Tongue (tissue), 2 donors: ENCODE measurements around the gene SLC6A11. TPM values are rescaled to one million over a fixed set of nuclear protein-coding genes. Genes with fewer than 3 reads are reported as not detected.

Source experiments
- DNase-seq: peaks from one replicate; pipeline ENCODE4 v3.0.0-alpha.2; 2015
- total RNA-seq: library from RNA; depleted of rRNA; stranded (reverse); fragments of >200 nt; gene quantifications from one replicate; pipeline ENCODE4 v1.2.3, GENCODE V29; 2014

The SLC6A11 gene
- total RNA-seq, 1 donor from 2014 or later: 0.21 TPM

- DNase-seq: no peak
Observed at GRCh38 chr3:10790713-10791112, 25.3 kb upstream of the SLC6A11 start.

DNA sequence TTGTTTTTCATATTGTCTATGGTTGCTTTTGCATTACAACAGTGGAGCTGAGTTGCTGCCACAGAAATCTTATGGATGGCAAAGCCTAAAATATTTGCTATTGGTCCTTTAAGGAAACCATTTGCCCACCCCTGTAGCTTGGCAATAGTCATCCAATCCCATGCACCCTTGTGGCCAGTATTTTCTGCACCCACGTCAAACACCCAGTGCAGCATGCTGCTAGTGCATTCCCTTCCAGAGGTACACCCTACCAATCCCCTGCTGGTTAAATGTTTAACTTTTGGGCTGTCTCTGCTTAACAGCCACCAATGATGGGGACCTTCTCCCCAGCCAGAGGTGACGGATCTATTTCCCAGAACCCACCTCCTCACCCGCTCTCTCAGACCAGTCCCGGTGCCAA, 23.8 kb upstream of the SLC6A11 start:
- no peak for DNase-seq

DNA sequence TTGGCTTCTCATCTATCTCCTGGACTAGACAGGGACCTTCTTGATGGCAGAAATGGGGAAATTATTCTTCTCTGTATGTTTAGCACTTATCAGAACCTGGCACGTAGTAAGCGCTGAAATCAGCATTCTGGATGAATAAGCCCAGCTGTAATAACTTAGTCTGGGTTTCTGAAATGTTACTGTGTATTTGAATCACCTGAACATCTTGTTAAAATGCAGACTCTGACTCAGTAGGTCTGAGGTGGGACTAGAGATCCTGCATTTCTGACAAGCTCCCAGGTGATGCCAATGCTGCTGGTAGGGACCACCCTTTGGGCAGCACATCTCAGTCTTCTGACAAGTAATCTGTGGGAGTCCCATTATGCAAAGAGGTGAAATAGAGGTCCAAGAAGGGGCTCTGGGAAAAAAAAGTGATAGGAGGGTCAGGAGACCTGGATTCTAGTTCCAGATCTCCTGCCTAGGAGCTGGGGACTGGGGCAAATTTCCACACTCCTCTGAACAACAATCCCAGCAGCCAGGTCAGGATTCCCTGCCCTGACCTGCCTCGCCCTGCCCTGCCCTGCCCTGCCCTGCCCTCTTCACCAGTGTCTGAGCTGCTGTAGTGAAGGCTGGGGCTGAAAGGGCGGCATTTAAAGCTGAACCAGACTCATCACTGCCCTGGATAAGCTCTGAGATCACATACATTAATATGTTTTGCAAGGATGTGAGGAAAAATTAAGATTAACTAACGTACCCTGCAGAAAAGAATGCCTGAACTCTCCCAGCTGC, 17.2 kb upstream of the SLC6A11 start:
- DNase-seq: no peak

DNA sequence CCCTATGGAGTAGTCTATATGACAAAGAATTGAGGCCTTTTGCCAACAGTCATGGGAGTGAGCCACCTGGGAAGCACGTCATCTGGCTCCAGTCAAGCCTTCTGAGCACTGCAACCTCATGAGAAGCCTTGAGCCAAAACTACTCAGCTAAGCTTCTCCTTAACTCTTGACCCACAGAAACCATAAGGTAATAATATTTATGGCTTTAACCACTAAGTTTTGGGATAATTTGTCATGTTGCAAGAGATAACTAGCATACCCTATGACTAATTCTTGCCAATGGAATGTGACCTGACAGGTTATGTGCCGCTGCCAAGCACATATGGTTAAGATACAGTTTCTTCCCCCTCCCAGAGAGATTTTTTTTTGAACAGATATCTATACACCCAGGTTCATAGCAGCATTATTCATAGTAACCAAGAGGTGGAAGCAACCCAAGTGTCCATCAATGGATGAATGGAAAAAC, 11.8 kb upstream of the SLC6A11 start:
- DNase-seq: no peak

DNA sequence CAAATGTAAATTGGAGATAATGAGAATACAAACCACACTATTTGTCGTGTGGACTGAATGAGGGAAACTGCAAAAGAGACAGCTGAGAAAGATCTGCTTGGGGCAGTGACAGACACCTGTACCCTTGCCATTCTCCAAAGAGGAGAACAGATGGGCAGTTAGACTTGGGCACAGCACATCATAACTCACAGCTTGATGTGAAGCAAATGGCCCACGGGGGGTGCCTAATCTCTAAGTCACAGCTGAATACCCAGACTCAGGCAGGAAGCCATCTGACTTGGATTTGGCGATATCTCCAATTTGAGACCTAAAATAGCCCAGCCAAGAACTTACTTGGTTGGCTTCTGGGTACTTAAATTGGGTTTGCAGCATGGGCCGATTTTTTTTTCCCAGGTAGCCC, 10.0 kb upstream of the SLC6A11 start:
- no peak for DNase-seq

GRCh38 chr3:10808130-10808735, 7.8 kb upstream of the SLC6A11 start:
- DNase-seq: no peak

GRCh38 chr3:10808974-10809373, 7.1 kb upstream of the SLC6A11 start:
- DNase-seq: no peak

- DNase-seq: no peak
Observed at GRCh38 chr3:10810376-10810775, 5.7 kb upstream of the SLC6A11 start.

GRCh38 chr3:10813425-10813824, 2.6 kb upstream of the SLC6A11 start:
- no peak for DNase-seq

DNA sequence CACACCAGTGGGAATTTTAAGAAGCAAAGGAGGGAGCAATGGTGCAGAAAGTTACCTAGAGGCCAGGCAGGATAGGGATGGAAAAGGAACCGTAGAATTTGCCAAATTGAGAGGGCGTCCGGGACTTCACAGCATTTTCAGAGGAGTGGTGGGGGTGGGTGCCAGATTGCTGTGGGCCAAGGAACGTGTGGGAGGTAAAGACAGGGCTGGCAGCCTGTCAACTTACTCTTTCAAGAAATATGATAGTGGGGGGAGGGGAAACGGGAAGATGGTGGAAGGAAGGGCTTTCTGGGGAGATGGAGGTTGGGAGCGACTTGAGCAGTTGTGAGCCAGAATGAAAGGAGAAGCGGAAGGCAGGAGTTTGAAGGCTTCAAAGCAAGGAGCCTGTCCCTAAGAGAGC, 1.4 kb upstream of the SLC6A11 start:
- DNase-seq: no peak

DNA sequence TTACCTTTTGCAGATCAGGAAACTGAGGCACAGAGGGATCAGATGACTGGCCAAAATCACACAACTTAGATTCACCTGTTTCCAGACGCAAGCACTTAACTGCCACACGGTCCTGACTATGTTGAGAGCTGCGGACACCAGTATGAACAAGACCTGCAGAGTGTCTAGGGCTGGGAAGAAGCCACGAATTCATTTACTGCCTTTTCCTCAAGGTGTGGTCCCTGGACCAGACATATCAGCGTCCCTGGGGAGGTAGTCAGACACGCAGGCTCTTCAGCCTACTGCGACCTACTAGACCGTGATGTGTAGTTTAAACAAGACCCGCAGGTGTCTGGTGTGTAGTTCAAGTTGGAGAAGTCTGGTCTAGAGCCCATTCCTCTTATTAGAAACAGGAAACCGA, 541 bp upstream of the SLC6A11 start:
- no peak for DNase-seq

GRCh38 chr3:10816863-10817253, 830 bp downstream of the SLC6A11 start:
- no peak for DNase-seq

DNA sequence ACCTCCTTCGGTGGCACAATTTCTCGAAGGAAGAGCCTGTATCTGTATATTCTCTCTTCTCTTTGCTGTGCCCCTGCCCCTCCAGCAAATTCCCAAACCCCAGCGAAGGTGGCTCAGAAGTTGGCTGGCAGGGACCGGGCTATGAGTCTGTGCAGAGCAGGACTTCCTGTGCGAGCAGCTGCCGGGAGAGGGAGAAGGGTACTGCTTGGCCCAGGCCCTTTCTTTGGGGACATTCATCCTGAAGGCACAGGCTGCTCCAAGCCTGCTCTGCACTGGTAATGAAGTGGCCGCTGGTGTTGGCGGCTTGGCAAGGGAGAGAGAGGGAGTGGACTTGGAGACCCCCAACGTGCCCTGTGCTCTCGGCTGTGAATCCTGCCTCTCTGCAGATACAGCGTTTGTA, 1.5 kb downstream of the SLC6A11 start:
- DNase-seq: no peak

GRCh38 chr3:10822055-10822454, 6.0 kb downstream of the SLC6A11 start:
- no peak for DNase-seq

- DNase-seq: no peak
Observed at GRCh38 chr3:10822708-10823515, 6.9 kb downstream of the SLC6A11 start.

GRCh38 chr3:10823516-10823818, 7.4 kb downstream of the SLC6A11 start:
- DNase-seq: no peak

DNA sequence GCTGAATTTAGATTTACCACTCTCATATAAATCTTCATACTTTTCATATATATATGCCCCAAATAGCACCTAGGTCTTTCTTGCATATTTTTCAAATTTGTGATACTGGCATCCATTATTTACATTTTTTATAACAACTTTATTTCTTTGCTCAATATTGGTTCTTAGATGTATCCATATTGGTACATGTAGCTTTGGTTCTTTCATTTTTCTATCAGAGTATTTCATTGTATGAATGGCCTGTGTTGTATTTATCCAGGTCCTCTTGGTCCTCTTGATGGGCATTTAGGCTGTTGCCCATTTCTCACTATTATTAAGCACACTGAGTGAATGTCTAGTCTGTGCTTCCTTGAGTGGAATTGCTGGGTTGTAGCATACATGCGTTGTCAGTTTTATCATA, 8.4 kb downstream of the SLC6A11 start:
- DNase-seq: no peak

GRCh38 chr3:10833855-10834414, 17.9 kb downstream of the SLC6A11 start:
- no peak for DNase-seq

DNA sequence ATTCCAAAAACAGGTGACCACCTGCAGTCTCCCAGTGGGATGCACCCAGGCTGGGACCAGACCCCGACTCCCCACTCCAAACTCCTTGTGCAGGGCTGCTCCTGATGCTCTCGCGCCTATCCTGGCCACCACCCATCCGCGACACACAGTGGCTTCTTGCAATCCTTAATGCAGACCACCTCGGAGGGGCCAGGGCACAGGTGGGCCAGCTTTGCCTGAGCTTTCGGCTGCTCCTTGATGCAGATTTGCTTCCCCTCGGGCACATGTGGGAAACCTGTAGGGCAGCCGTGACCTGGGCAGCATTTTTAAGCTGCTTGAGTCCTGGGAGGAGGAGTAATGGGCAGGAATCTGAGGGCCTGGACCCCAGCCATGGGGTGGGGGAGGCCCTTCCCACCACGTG, 18.9 kb downstream of the SLC6A11 start:
- no peak for DNase-seq

DNA sequence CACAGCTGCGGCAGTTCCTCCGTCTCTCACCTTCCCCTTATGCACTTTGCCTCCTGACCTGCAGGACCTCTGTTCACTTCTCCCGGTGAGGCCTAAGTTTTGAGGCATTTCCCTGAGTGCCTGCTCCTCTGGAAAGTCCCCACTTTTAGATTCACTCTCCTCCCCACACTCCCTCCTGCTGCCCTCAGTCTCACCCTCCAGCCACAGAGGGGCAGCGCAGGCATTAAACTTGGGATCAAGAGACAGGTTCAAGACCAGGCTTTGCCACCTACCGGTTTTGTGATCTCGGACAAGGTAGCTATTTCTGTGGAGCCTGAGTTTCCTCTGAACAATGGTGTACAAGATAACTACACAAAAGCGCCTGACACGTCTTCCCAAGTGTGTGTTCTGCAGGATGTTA, 19.4 kb downstream of the SLC6A11 start:
- no peak for DNase-seq

DNA sequence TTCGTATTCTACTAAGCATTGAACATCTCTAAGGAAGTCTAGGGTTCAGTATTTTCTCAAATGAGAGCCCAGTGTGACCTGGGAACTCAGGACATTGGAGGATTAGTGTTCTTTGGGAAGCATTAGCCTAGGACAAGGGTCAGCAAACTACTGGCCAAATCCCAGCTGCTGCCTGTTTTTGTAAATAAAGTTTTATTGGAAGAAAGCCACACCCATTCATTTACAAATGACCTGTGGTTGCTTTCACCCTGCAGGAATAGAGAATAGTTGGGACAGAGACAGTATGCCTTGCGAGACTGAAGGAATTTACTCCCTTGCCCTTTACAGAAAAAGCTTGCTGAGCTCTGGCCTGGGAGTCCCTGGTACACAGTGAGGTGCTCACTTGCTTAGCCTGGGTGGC, 20.6 kb downstream of the SLC6A11 start:
- no peak for DNase-seq

DNA sequence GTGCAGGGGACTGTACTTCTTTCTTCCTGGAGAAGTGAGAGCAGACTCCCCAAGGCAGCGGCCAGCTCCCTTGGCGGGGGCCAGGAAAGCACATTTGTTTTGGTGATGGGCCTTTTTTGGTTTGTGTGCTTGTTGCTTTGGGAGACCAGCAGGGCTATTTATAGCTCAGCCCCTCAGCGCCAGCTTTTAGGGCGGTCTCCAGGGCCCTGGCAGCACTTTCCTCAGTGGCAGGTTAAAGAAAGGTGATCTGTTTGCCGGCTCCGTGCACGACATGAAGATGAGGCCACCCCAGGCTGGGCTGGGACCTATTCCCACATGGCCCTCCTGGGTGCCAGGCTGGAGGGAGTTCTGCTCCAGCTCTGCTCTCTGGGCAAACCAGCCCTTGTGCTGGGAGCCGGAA, 21.8 kb downstream of the SLC6A11 start:
- no peak for DNase-seq

DNA sequence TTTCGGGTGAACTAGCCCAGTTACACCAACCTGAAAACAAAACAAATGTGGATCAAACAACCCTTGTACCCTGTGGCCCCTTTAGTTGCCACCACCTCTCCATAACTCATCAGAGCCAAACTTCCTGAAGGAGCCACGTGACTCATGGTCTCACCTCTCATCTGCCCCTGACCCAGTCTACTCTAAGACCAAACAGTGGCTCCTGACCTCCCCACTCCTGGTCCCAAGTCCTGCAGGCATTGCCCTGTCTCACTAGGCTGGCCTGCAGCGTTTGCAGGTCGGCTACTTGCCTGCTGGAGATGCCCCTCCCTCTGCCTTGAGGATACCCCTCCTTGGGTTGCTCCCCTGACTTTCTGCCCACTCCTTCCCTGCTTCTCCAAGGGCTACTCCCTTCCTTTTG, 23.1 kb downstream of the SLC6A11 start:
- DNase-seq: no peak
